ENCODE measurements around the gene LCNL1. TPM values are rescaled to one million over a fixed set of nuclear protein-coding genes. Genes with fewer than 3 reads are reported as not detected.

The LCNL1 gene
- total RNA-seq, 4 donors from 2014 or later: 0.19 TPM; not detected in 3

GRCh38 chr9:137013571-137013940, 30.8 kb downstream of the LCNL1 start:
- Histone ChIP-seq H3K27me3 (no peaks in the 10 kb centered on the region), H3K9me3 (no peaks in the 10 kb centered on the region), H3K4me1 (no peaks in the 10 kb centered on the region), H3K4me3 (no peak overlapping the region), H3K36me3 (peaks cover 0 to 88% (median 0%) of the 10 kb centered on the region in 3 donors), H3K27ac (no peak overlapping the region)
- intact Hi-C loops (cut with DNase I): no loop called here
- TF ChIP-seq POLR2A (IDR thresholded peaks at IDR 0.05) (no peak), CTCF (IDR thresholded peaks at IDR 0.05) (no peak)
- 90% methylated on average over 2 of the region's 20 CpGs; no CpG with 5 or more reads in 1 of the 2 donors for WGBS, 2 donors
- no peak for DNase-seq

GRCh38 chr9:137014166-137014565, 31.4 kb downstream of the LCNL1 start:
- intact Hi-C loops (cut with DNase I): no loop called here
- Histone ChIP-seq H3K27ac (no peak overlapping the region), H3K9me3 (no peaks in the 10 kb centered on the region), H3K27me3 (no peaks in the 10 kb centered on the region), H3K36me3 (peaks cover 0 to 90% (median 0%) of the 10 kb centered on the region in 3 donors), H3K4me1 (no peaks in the 10 kb centered on the region), H3K4me3 (no peak overlapping the region)
- 94 to 100% methylated on average over 3 to 16 of the region's 23 CpGs for WGBS, 2 donors
- TF ChIP-seq POLR2A (IDR thresholded peaks at IDR 0.05) (no peak), CTCF (IDR thresholded peaks at IDR 0.05) (no peak)
- DNase-seq: no peak

GRCh38 chr9:137014776-137015539, 32.2 kb downstream of the LCNL1 start:
- 70 to 94% methylated on average over 4 to 11 of the region's 36 CpGs for WGBS, 2 donors
- Histone ChIP-seq H3K27ac (no peak overlapping the region), H3K4me1 (no peaks in the 10 kb centered on the region), H3K4me3 (no peak overlapping the region), H3K27me3 (no peaks in the 10 kb centered on the region), H3K9me3 (no peaks in the 10 kb centered on the region), H3K36me3 (peaks cover 0 to 82% (median 0%) of the 10 kb centered on the region in 3 donors)
- intact Hi-C loops (cut with DNase I): no loop called here
- TF ChIP-seq CTCF (IDR thresholded peaks at IDR 0.05) (no peak), POLR2A (IDR thresholded peaks at IDR 0.05) (no peak)
- DNase-seq: no peak

GRCh38 chr9:137015540-137015930, 32.7 kb downstream of the LCNL1 start:
- no peak for TF ChIP-seq POLR2A (IDR thresholded peaks at IDR 0.05)
- no peak for TF ChIP-seq CTCF (IDR thresholded peaks at IDR 0.05)
- DNase-seq: no peak
- peaks cover 0 to 82% (median 0%) of the 10 kb centered on the region in 3 donors for H3K36me3 ChIP-seq
- H3K4me1 ChIP-seq: no peaks in the 10 kb centered on the region
- no peak overlapping the region for H3K27ac ChIP-seq
- 97 to 98% methylated on average over 8 to 12 of the region's 25 CpGs for WGBS, 2 donors
- no peaks in the 10 kb centered on the region for H3K9me3 ChIP-seq
- intact Hi-C loops (cut with DNase I): no loop called here
- no peaks in the 10 kb centered on the region for H3K27me3 ChIP-seq
- H3K4me3 ChIP-seq: no peak overlapping the region

DNA sequence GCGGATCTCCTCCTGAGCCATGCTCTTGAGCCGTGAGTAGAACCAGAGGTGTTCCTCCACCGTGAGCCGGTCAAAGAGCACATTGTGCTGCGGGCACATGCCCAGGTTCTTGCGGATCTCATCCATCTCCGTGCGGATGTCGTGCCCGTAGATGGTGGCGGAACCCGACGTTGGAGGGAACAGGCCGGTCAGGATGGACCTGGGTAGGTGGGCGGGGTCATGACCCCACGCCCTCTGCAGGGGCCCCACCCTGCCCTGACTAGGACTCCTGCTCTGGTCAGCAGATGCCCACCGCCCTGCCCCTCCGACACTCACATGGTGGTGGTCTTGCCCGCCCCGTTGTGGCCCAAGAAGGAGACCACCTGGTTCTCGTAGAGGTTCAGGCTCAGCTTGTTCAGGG, 33.2 kb downstream of the LCNL1 start:
- H3K27ac ChIP-seq: no peak overlapping the region
- no peaks in the 10 kb centered on the region for H3K27me3 ChIP-seq
- no peak for DNase-seq
- no peak overlapping the region for H3K4me3 ChIP-seq
- 70 to 86% methylated on average over 2 to 4 of the region's 21 CpGs for WGBS, 2 donors
- no peaks in the 10 kb centered on the region for H3K4me1 ChIP-seq
- H3K9me3 ChIP-seq: no peaks in the 10 kb centered on the region
- intact Hi-C loops (cut with DNase I): no loop called here
- TF ChIP-seq CTCF (IDR thresholded peaks at IDR 0.05) (no peak), POLR2A (IDR thresholded peaks at IDR 0.05) (no peak)
- H3K36me3 ChIP-seq: peaks cover 0 to 83% (median 0%) of the 10 kb centered on the region in 3 donors
